ENCODE measurements around the gene ZNF326.
"Not testable (repeated sequence)": the region's sequence is repeated elsewhere in the genome, so short reads cannot be mapped to it uniquely, and the experiment has no call there.

ZNF326 gene

DNA sequence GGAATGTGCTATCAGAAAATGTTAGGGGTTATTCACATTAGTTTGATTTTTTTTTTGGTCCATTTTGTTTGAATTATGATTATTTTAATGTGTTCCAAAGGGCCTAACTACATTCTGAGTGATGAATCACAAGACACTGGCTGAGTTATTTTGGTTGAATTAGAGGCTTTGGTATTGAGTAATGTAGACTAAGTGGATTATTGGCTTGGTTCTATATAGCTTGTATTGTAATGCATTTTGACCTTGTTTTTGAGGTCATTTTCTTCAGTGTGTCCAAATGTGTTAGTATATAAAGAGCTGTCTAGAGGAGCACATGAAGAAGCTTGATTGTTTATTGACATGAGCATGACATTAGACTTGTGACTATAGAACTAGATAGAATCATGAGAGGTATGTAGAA is 3.4 kb downstream of the ZNF326 start:
- no peak for DNase-seq

DNA sequence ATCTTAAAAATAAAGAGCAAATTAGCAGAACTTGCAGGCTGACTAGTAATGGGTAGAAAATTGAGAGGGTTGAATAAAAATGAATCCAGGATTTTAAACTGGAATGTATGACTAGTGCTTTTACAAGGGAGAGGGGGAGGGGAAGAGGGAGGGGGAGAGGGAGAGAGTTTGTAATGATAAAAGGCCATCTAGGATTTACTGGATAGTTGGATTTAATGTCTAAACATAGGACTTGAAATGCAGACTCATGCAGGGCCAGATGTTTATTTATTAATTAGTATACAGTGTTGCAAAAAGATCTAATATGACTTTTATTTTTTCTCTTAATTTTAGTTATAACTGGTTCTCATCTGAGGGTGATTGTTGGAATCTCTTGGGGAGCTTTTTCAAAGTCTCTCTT is 4.3 kb downstream of the ZNF326 start:
- no peak for DNase-seq

DNA sequence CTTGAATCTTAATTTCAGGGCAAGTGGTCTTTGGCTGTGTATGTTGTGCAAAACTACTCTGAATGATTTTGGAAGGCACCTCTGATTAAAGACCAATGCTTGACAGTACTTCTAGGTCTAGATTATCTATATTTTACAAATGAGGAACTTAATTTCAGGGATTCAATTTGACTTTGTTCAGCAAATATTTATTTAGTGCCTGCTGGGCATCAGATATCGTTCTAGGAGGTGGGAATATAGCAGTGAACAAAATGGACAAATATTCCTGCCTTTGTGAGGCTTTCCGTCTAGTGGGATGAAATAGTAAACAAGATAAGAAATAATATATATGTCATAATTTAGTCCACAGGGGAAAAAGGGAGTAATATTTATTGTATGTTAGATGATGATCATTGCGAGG is 4.7 kb downstream of the ZNF326 start:
- DNase-seq = no peak

DNA sequence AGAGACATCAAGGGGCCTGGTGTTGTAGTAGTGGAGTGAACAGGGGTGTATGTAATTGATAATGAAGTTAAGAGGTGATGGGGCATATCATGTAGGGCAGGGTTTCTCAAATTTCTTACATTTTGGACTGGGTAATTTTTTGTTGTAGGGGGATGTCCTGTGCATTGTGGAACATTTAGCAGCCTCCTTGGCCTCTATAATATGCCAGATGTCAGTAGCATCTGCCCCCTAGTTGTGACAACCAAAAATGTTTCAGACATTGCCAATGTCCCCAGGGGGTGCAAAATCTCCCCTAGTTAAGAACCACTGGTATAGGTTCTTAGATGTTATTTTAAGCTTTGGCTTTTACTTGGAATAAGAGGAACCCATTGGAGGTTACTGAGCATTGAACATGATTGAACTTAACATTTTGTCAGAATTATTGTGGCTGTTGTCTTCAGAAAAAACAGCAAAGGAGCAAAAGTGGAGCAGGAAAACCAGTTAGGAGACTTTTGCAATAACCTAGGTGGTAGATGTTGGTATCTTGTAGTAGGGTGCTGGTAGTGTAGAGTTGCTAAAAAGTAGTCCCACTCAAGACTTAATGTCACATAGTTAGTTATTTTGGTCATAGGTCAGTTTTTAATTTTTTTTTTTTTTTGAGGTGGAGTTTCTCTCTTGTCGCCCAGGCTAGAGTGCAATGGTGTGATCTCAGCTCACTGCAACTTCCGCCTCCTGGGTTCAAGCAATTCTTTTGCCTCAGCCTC is 6.2 kb downstream of the ZNF326 start:
- no peak for DNase-seq

DNA sequence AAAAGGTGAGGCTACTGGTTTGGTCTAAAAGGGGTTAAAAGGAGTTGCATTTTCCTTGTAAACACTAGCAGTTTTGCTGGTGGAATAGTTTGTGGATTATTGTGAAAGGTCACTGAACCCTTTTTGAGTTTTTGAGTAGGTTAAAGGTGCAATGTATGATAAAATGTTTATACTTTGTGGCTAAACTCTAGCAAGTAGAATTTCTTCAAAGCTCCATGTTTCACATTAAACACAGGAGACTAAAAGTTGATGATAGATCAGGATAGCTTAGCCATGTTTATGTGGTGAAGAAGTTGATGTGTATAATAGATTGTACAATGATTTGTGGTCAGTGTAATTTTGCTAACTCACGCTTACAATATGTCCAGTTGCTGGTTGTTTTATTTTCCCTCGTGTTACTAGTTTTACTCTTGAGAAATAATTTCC is 13.1 kb downstream of the ZNF326 start:
- DNase-seq = no peak

DNA sequence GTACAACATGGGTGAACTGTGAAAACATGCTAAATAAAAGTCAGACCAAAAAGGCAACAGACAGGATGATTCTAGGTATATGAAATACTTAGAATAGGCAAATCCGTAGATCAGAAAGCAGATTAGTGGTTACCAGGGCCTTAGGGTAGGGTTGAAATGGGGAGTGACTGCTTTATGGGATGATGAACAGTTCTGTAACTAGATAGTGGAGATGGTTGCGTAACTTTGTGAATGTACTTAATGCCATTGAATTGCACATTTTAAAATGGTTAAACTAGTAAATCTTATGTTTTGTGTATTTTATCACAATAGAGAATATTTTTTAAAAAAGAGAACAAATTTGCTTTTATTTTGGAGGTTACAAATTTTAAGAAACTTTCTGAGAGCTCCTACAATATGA is 17.4 kb downstream of the ZNF326 start:
- no peak for DNase-seq

DNA sequence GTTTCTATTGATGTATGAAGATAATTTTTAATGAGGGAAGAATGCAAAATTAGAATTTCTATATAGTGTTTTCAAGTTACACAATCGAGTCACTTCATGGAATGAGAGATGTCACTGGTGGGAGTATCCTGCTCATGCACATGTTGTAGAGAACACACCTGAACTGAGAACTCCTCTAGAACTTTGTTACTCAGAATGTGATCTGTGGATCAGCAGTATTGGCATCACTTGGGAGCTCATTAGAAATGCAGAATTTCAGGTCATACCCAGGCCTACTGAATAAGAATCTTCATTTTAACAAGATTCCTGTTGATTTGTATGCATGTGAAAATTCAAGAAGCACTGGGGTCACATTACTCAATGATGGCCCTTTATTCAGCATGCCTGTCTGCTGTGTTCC is 28.8 kb downstream of the ZNF326 start:
- no peak for DNase-seq

DNA sequence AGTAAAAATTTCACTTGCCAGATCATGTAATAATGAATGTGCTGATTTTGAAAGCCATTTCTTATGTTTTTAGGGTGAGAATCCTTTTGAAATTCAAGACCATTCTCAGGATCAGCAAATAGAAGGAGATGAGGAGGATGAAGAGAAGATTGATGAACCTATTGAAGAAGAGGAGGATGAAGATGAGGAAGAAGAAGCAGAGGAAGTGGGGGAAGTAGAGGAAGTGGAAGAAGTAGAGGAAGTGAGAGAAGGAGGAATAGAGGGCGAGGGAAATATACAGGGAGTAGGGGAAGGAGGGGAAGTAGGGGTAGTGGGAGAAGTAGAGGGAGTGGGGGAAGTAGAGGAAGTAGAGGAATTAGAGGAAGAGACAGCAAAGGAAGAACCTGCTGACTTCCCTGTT is 32.4 kb downstream of the ZNF326 start:
- no peak for DNase-seq

DNA sequence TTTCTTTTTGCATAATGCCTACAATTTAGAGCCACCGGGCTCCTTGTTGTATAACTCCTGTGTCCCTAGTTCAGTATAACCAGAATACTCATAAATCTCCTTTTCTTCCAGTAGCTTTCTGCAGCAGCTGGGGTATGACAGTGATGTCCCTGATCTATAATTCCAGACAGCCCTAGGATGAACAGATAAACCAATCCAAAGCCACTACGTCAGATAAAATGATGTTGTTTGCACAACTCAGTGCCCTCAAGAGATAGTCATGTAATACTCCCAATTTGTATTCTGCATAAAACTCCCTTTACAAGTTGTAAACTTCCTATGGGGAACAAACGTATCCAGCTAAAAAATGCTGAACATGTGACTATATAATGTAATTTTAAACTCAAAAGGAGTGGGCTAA is 44.7 kb downstream of the ZNF326 start:
- DNase-seq = no peak

DNA sequence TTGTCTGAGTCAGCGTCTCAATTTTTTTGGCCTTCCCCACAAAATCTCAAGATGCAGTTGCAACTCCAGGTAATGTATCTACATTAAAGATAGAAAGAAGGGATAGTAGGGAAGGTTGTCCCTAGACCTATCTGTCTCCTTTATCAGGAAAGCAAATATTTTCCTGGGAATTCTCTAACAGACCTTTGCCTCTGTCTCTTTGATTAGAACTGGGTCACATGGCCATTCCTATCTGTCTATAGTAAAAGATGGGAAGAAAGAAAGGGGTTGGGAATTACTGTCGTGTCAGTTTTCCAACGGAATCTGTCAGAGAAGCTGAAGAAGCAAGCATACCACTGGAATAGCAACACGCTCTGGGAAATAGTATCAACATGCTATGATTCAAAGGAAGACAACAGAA is 48.7 kb downstream of the ZNF326 start:
- DNase-seq = no peak

DNA sequence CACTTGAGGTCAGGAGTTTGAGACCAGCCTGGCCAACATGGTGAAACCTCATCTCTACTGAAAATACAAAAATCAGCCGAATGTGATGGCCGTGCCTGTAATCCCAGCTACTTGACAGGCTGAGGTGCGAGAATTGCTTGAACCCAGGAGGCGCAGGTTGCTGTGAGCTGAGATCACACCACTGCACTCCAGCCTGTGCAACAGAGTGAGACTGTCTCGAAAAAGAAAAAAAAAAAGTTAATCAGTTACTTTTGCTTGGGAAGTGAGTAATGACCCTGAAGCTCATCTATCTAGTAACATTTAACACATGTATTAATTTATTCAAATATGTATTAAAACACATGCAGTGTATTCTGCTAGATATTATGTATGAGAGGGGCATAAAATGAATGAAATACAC is 49.4 kb downstream of the ZNF326 start:
- no peak for DNase-seq

DNA sequence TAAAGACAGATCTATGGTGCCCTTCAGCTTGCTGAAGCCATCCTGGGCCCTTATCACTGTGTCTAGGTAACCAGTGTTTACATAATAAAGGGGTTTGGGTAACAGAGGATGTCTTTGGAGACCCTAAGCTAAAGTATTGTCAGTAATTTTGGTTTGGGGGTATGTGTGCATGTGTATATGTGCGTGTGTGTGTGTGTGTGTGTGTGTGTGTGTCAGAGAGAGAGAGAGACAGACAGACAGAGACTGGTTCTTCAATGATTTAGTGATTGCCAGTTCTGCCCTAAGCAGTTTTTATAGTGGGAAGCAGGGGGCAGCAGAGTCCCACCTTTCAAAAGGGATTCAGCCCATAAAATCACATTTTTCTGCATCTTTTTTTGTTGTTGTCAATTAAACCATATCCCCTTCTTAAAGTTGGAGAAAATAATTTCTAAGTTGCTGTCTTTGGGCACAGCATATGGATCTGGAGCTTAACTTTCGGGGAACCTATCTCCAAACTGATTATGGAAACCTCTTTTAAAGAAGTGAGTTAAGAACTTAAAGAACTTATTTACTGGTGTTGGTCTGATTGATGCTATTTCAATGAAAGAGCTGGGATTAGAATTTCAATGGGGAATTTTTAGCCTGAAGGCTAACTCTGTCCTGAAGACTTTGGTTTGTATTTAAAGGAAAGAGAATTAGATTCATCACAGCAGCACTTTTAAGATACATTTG is 51.1 kb downstream of the ZNF326 start:
- DNase-seq = no peak

DNA sequence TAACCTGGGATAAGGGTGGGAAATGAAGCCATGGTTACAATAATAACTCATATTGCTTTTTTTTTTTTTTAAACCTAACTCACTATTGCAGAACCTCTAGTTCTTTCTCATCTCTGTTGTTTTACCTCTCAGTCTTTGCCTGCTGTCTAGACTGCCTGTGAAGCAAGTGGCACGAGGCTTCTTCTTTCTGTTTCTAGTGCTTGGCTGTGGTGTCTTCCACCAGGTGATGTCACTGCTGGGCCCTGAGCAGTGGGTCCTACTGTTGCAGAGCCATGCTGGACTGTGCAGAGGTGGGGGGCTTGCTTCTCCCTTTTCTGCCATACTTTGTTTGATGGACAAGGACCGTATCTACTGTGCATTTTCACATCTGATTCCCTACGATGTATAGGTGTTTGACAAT is 51.7 kb downstream of the ZNF326 start:
- DNase-seq = no peak

DNA sequence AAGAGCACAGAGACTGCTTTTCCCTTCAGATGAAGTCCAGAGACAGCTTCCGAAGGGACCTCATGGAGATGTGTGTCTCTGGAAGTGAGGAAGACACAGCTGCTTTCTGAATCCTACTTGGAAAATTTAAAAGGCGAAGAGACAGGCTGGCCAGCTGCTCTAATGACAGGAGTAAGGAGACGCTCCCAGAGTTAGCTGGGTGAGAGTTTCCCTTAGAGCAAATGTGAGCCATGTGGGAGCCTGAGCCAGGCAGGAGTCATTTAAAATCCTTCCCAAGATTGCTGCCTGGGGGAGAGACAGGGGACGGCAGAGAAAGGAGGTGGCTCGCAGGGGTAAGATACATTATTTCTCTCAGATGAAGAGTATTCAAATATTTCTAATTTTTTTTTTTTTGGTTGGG is 53.1 kb downstream of the ZNF326 start:
- no peak for DNase-seq

DNA sequence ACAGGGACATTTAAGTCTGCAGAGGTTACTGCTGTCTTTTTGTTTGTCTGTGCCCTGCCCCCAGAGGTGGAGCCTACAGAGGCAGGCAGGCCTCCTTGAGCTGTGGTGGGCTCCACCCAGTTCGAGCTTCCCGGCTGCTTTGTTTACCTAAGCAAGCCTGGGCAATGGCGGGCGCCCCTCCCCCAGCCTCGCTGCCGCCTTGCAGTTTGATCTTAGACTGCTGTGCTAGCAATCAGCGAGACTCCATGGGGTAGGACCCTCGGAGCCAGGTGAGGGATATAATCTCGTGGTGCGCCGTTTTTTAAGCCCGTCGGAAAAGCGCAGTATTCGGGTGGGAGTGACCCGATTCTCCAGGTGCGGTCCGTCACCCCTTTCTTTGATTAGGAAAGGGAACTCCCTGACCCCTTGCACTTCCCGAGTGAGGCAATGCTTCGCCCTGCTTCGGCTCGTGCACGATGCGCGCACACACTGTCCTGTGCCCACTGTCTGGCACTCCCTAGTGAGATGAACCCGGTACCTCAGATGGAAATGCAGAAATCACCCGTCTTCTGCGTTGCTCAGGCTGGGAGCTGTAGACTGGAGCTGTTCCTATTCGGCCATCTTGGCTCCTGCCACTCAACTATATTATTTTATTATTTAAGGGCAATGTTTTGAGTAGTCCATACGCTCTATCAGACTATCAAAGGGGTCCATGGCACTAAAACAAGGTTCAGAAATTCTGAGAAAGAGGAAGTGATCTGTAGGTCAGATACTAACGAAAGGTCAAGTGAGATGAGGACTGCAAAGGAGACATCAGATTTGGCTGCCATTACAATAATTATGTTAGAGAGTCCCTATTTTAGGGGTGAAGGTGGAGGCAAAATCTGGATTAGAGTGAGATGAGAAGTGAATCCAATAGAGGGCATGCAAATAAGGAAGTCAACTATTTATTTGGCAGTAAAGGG is 68.1 kb downstream of the ZNF326 start:
- not testable (repeated sequence) for DNase-seq

DNA sequence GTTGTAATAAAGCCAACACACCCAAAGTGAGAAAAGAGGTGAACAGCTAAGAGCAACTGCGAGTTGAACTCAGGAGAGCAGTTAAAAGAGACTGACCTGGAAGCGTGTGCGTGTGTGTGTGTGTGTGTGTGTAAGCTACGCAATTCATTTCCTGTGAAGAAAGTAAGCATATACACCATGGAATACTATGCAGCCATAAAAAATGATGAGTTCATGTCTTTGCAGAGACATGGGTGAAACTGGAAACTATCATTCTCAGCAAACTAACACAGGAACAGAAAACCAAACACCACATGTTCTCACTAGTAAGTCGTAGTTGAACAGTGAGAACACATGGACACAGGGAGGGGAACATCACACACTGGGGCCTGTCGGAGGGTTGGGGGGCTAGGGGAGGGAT is 69.2 kb downstream of the ZNF326 start:
- not testable (repeated sequence) for DNase-seq

DNA sequence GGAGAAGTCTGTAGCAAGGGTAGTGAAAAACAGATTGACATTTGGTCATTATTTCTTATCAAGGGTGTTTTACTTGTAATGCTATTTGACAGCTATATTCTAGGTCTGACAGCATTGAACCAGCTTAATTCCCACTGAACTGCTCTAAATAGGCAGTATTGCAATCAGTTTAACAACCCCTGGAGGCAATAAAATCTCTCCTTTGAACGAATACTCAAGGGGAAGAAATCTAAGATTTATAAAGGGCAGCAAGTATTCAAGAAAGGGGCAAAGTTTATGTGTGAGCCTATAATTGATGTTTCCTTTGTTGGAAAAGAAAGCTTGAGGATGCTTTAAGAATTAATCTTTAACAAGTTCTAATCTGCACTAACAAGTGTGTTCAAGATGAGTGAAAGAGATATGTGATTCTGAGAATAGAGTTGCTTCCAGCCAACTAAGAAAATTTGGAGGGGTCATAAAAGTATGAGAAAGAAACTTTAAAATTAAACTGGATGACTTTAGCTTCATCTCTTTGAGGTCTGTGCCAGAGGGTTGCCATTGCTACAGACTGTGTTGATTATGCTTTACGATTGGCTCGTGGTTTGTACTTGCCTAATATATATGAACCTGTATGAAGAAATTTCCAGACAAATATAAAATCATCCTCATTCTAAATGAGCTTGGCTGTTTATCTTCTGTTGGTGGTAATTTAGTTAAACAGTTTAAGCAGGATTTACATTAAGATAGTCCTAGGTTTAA is 72.5 kb downstream of the ZNF326 start:
- DNase-seq = no peak

DNA sequence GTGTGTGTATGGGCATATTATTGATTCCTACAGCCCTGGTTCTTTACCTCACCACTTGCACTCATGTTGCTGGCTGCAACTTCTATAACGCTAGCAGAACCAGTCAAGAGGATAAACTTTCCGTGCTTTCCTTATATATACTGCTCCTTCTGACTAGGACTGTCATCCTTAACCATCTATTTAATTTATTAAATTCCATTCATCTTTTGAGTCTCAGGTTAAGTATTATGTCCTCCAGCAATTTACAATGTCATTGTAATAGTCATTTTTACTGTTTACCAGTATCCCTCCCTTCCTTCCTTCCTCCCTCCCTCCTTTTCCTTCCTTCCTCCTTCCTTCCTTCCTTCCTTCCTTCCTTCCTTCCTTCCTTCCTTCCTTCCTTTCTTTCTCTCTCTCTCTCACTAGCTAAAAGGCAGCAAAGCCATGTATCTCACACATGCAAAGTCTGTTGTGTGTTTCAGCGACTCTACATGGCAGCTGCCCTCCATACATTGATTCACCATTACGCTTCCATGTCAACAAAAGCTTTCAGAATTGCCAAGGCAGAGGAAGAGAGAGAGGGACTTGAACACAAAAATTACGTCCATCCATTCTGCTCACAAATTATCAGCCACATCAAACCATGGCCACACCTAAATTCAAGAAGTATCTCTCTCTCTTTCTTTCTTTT is 73.8 kb downstream of the ZNF326 start:
- no peak for DNase-seq

DNA sequence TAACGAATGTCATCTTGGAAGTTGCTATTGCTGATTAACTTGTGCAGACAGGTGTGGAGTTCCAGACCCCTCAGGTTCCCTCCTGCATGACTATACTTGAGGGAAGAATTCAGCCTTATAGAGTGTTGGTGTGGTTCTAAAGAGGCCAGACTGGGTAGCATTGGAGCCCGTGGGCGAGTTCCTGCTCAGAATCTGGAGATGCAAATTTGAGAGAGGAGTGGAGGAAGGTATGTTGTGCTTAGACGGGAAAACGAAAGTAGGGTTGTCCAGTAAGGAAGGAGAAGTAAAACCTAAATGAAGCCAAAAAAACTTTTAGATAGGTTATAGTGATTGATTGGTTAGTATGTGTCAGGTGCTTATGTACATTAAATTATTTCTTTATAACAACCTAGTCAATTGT is 79.2 kb downstream of the ZNF326 start:
- DNase-seq = no peak

DNA sequence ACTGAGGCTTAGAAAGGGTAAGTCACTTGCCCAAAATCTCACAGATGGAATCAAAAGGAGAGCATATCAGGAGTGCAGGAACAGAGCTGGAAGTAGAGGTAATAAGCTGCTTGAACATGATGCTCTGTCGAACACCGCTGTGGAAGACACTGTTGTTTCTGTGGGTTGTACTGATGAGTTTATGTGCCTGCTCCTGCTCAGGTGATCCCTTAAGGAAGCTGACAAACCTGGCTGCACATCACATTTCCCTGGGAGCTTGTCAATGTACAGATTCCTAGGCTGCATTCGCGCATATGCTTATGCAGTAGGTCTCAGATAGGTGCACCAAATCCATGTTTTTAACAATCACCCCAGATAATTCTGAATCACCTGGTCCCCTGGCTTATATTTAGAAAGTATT is 79.7 kb downstream of the ZNF326 start:
- DNase-seq = no peak

DNA sequence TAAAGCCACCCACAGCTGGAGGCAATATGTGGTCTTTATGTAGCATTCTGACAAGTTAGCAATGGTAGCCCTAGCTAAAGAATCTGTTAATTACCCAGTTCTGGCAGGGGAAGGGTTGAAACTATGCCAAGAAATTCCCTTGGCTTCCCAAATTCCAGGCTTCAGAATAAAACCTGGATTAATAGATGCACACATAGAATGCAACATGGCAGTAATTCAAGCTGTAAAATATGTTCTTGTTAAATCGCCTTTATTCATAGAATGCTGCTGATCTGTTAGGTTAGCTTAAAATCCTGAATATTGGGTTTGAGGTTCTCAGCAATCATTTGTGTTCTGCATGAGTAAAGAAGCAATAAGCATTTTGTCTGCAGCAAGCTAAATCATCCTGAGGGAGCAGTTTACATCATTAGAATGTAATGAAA is 80.1 kb downstream of the ZNF326 start:
- DNase-seq = no peak

DNA sequence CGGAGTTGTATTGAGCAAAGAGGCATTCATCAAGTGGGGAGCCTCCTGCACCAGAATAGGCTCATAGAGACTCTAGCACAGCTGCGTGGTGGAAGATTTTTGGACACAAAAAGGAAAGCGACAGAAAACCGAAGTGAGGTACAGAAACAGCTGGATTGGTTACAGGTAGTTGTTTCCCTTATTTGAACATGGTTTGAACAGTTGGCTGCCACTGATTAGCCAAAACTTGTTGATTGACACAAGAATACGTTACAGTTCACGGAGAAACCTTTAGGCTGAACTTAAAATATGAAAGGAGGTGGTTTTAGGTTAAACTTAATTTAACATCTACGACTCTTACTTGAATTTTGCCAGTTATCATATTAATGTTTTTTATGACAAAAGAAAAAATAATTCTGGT is 89.1 kb downstream of the ZNF326 start:
- DNase-seq = no peak
